RWPE1 (cell line): ENCODE measurements around the gene UGP2.

Experiments used
- CTCF ChIA-PET: fragments of 350-600 bp; sonication (Branson Sonifier 250); formaldehyde crosslinking; extraction: SDS; loops from one replicate; lab custom pipeline; 2021; lab: Yijun Ruan, JAX
- POLR2A ChIA-PET: fragments of 400-600 bp; formaldehyde crosslinking; extraction: SDS; loops from one replicate; lab custom pipeline; 2020; ENCODE audit warnings: antibody characterized with exemption; ENCODE audit not compliant: low non-redundant PET; lab: Yijun Ruan, JAX
- DNase-seq: peaks from one replicate; pipeline ENCODE4 v3.0.0; 2012; ENCODE audit warnings: low spot score
- H3K27ac ChIP-seq: fragments of 450-650 bp; 2 replicates; pipeline ENCODE4 v1.5.1; 2017
- CTCF ChIP-seq: fragments of 450-650 bp; conservative IDR thresholded peaks from 2 replicates; pipeline ENCODE4 v1.5.1; 2017; ENCODE audit warnings: low read depth, mild to moderate bottlenecking

UGP2 gene

GRCh38 chr2:63837036-63837594 lies 4.6 kb upstream of the UGP2 start:
- CTCF ChIA-PET = interaction anchor here (0.6 kb wide), 1 partner anchor 98 kb away, joined by 3 read pairs; no protein-coding TSS in a partner anchor
- DNase-seq = no peak

GRCh38 chr2:63840081-63840784 lies 1.5 kb upstream of the UGP2 start:
- no peak for TF ChIP-seq CTCF
- ChIA-PET CTCF (no interaction called here), POLR2A (no interaction called here)
- peak overlapping the region; percentile 98 for H3K27ac ChIP-seq
- peak; percentile 12 for DNase-seq

More at GRCh38 chr2:63837036-63837594, 4.6 kb upstream of the UGP2 start:
- H3K27ac ChIP-seq = no peak overlapping the region
- POLR2A ChIA-PET = no interaction called here
- TF ChIP-seq CTCF = no peak

- DNase-seq = peak; percentile 97
- H3K27ac ChIP-seq = peak overlapping the region; percentile 98
- ChIA-PET CTCF (interaction anchor here (0.6 kb wide), 2 partner anchors 25 to 143 kb away, joined by 3 read pairs; no protein-coding TSS in a partner anchor), POLR2A (interaction anchor here (1.0 kb wide), 1 partner anchor 20 kb away, joined by 7 read pairs; no protein-coding TSS in a partner anchor)
- TF ChIP-seq CTCF = no peak
Measured at GRCh38 chr2:63840785-63841253, 877 bp upstream of the UGP2 start.

- TF ChIP-seq CTCF = no peak
- peak; percentile 31 for DNase-seq
- CTCF ChIA-PET = interaction anchor here (0.6 kb wide), 1 partner anchor 152 kb away, joined by 3 read pairs; no protein-coding TSS in a partner anchor
- POLR2A ChIA-PET = interaction anchor here (0.6 to 0.7 kb wide), 2 partner anchors 142 to 152 kb away, joined by 5 to 8 read pairs; no protein-coding TSS in a partner anchor
- H3K27ac ChIP-seq = peak overlapping the region; percentile 98
Measured at GRCh38 chr2:63842149-63843061, 709 bp downstream of the UGP2 start.

GRCh38 chr2:63843093-63843492 lies 1.4 kb downstream of the UGP2 start:
- ChIA-PET CTCF (no interaction called here), POLR2A (interaction anchor here (0.6 kb wide), 1 partner anchor 143 kb away, joined by 5 read pairs; no protein-coding TSS in a partner anchor)
- no peak for DNase-seq
- TF ChIP-seq CTCF = no peak
- H3K27ac ChIP-seq = no peak overlapping the region
